Stimulated activated CD4-positive, alpha-beta T cell treated with anti-CD3 and anti-CD28 coated beads, Interleukin-1b, Interleukin-23, amount 100 ng/mL, for 4 hours (primary cell): ENCODE measurements around the gene RIN3.

ENCODE experiments used
- DNase-seq, 2 donors: peaks; one replicate each; pipeline ENCODE4 v3.0.0-alpha.2; 2020; ENCODE audit warnings: low read depth in 2 of 2

Gene RIN3

DNA sequence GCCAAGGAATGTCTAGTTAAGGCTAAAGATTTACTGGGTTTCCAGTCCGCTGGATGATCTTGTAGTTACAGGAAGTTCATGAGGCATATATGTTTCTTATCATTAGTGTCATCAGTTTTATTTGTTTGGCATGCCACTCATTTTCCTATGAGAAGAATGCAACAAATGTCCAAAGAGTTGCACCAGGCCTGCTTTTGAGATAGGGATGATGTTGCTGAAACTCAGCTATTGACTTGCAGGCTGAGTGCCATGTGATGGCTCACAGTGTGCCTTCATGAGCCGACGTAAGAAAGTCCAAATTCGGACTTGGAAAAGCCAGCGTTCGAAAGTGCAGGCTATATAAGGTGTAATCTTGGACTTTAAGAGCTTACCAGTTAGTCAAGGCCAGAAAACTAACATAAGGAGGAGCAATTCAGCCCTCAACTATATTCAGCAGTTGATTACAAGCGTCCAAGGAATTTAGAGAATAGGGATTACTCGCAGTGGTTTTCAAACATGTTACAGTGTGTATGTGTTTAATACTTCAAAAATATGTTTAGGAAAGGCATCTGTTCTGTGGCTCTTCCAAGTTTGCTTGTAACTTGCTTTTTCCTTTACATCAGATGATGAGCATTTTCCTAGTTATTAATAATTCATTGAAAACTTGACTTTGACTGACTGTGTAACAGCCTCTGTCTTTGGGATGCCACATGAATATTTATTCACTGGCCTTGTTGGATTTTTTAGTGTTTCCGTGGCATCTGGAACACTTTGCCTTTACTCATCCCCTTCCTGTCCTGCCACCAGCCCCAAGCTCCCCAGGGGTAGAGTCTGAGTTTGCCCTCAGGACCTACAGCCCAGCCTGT, 133.6 kb downstream of the RIN3 start:
- no peak for DNase-seq

DNA sequence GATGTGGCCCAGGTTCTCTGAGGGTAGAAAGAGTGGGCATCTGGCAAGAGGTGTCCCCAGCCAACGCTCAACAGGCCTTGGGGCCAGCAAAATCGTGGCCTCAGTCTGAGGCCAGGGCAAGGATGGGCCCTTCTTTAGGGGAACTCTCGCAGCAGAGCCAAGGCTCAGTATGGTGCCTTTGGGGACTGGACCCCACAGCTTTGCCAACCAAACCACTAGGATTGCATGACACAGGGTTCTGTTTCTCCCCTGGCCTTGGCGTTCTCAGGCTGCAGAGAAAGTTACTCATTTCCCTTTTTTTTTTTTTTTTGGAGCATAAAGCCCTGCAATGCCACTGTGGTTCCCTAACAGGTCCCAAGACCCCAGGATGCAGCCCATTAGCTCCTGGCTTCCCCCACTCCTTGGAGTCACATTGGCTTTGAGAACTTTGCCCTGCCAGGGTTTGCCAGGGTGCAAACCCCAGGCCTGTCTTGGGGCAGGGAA, 134.3 kb downstream of the RIN3 start:
- DNase-seq, result no peak

DNA sequence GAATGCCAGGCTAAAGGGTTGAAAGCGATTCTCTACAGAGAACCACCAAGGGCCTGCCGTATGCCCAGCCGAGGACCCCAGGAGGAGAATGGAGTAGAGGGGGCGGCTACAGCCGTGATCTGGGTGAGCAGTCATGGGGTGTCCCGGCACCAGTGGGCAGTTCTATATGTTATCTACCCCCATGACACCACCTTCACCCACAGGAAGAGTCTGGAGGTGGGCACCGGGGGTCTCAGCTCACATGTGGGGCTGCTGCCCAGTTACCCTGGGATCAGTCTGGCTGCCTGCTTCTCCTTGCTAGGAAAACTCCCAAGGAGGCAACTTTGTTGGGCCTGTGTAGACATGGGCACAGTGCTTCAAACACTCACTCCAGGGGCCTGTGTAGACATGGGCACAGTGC, 135.5 kb downstream of the RIN3 start:
- no peak for DNase-seq

DNA sequence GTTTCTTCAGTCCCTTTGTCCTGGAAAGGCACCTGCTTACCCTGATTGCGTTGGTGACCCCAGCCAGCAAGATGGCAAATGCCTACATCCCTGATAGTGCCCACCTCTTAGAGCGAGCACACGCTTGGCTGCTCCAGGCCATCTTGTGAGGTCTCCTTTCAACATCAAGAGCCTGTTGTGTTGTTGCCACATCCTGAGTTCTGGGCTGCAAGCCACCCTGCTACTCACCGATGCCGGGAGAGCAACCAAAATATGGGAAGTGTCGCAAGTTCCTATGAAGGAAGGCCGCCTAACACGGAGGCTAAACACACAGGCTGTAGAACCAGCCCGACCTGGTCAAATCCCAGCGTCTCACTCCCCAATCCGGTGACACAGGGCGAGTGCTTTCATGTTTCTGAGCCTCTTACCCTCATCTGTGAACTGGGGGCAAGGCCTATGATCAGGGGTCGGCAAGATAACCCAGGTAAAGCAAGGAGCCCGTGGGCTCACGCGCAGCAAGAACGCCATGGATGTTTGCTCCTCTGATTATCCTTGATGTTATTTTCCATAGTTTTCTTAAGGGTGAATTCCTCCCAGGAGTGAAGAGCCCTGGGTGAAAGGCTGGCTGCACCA, 136.5 kb downstream of the RIN3 start:
- DNase-seq, result no peak

DNA sequence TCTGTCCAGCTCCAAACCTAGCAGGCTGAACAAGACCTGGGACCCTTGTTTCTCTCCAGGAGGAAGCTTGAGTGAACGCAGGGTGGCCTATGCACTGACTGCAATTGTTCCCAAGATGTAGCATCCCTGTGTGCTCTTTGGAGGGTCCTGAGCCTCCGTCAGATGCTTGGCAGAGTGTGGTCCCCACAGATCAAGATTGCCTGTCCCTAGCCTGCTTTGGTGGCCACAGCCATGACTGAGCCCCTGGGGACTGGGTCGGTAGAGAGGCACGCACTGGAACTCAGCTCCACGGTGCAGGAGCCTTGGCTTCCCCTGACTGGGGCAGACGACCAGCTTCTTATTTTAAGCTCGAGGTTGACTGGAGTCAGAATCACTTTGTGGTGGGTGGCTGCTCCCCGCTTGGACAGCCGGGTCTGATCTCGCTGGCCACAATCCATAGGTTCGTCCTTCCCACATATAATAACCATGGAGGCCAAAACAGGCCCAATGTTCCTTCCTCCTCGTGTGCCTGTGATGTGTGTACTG, 137.1 kb downstream of the RIN3 start:
- DNase-seq, result no peak

DNA sequence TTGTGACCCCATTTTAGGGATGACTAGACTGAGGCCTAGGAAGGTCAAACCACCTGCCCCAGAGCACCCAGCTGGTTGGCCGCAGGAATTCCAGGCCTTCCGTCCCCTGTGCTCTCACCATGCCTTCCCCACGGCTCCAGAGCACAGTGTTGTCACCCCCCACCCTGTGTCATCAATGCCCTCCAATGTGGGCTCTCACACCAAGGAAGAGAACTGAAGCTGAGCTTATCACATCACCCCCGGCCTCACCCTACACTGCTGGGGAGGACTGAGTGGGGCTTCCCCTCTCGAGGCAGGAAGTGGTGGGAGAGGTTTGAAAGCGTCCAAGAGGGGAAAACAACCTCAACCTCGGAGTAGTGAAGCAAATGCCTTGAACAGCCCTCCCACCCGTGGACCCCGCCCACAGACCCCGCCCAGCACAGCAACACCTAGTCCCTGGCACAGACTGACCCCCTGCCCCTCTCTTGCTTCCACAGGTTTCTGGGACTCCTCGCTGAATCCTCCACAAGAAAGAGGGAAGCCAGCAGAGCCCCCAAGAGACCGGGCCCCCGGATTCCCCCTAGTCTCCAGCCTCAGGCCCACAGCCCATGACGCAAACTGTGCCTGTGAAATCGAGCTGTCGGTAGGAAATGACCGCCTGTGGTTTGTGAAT, 137.7 kb downstream of the RIN3 start:
- DNase-seq, result peak; percentile 54 to 62

DNA sequence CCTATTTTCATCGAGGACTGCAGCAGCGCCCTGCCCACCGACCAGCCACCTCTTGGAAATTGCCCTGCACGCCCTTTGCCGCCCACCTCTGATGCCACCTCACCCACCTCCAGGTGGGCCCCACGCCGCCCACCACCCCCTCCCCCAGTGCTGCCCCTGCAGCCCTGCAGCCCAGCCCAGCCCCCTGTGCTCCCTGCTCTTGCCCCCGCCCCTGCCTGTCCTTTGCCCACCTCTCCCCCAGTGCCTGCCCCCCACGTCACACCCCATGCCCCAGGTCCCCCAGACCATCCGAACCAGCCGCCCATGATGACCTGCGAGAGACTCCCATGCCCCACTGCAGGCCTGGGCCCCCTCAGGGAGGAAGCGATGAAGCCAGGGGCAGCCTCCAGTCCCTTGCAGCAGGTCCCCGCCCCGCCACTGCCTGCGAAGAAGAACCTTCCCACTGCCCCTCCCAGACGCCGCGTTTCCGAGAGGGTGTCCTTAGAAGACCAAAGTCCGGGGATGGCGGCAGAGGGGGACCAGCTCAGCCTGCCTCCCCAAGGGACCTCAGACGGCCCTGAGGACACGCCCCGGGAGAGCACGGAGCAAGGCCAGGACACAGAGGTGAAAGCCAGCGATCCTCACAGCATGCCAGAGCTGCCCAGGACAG, 138.3 kb downstream of the RIN3 start:
- DNase-seq, result no peak

DNA sequence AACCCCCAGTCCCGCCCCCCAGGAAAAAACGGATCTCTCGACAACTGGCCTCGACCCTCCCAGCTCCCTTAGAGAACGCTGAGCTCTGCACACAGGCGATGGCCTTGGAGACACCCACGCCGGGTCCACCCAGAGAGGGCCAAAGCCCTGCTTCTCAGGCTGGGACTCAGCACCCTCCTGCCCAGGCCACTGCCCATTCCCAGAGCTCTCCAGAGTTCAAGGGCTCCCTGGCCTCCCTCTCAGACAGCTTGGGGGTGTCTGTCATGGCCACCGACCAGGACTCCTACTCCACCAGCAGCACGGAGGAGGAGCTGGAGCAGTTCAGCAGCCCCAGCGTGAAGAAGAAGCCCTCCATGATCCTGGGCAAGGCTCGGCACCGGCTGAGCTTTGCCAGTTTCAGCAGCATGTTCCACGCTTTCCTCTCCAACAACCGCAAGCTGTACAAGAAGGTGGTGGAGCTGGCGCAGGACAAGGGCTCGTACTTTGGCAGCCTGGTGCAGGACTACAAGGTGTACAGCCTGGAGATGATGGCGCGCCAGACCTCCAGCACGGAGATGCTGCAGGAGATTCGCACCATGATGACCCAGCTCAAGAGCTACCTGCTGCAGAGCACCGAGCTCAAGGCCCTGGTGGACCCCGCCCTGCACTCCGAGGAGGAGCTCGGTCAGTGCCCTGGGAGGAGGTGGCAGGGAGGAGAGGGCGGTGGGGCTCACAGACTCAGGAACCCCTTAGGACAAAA, 139.0 kb downstream of the RIN3 start:
- no peak for DNase-seq

DNA sequence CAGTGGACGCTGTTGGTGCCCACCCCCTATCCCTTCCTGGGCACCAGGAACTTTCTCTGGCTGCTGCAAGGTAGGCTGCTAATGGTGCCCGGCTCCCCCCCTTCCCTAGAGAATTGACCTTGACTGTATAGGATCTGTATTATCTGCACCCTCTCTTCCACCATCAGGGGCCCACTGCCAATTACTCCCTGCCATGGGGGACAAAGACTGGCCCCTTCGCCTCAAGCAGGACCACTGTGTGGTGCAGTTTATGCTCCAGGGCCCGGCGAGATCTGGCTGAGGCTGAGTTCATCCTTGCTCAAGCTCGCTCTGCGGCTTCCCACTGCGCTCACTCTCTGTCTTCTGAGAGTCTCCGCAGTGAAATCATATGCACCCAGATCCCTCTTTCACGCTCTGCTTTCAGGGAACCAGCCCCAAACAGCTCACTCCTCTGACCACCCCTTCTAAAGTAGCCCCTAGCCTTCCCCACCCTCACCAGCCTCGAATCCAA, 139.6 kb downstream of the RIN3 start:
- no peak for DNase-seq

DNA sequence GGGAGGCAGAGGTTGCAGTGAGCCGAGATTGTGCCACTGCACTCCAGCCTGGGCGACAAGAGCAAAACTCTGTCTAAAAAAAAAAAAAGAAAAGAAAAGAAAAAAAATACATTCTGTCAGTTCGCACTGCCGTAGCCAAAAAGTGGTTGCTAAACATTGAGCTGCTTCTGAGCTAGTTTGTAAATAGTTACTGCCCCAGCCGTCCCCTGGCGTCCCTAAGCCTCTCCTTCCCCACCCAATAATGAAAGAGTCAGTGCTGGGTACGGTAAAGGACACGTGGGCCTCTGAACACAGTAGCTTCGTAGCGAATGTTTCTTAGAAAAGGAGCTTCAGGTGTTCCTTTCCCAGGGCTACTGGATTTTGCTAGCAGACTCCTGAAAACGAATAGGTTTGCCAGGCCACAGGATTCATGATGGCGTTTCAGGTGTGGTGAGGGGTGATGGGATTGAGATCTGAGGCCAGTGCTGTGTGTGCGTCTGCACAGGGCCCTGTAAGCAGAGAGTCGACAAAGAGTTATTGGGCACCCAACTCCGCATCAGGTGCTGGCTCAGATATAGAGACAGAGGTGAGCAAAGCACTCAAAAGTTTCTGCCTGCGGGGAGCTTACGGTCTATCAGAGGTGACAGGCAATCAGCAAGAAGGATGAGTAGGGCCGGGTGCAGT, 140.8 kb downstream of the RIN3 start:
- DNase-seq, result no peak

DNA sequence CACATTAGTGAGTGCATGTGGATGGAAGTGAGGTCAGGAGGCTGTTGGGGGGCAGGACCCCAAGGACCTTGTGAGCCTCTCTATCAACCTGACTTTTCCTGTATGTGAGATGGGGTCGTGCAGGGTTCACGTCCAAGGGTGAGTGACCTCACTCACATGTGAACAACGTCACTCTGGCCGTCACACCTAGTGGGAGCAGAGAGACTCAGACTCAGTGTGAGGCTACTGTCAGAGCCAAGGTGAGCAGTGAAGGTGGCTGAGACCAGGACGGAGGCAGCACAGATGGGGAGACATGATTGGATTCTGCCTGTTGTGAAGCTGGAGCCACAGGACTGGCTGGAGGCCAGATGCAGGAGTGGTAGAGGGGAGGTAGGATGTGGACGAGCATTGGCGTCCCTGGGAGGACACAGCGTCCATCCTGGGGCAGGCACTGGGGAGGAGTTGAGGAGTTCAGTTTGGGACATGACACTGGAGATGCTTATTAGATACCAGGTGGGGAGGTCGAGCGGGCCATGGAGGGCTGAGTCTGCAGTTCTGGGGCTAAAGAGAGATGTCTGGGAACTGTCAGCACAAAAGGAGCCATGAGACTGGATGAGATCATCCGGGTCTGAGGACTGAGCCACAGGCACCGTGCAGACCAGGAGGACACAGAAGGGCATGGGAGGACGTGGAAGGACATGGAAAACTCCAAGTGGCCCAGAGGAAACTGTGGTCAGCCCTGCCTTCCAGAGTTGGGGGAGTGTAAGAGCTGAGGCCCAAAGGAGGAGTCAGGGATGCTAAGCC, 142.0 kb downstream of the RIN3 start:
- DNase-seq, result no peak

DNA sequence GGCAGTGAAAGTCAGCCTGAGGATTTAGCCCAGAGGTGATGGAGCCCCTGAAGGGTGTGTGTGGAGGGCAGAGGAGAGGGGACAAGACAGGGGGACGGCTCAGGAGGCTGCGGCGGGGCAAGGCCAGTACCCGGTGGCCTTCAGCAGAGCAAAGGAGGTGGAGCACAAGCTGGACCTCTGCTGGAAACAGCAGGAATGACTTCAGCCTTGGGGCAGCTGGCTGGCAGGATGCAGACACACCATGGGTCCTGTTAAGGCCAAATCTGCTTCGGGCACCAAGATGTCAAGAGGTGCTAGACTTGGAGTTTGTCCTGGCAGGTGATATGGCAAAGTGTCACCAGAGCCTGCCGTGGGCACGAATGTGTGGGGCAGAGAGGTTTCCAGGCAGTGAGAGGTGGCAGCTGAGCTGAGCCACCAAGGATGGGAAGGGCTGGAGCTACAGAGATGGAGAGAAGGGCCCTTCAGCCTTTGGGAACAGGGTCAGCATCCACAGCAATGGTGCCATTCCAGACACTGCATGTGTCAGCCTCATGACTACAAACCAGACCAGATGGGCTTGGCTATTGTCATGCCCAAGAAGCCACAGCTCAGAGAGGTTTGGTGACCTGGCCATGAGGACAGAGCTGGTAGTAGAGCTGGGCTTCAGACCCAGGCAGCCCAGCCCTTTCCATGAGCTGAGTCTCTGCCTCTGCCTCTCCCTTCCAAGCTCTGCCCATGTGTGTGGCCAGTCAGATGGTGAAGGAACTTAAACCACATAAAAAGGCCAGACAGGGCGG, 142.9 kb downstream of the RIN3 start:
- no peak for DNase-seq

DNA sequence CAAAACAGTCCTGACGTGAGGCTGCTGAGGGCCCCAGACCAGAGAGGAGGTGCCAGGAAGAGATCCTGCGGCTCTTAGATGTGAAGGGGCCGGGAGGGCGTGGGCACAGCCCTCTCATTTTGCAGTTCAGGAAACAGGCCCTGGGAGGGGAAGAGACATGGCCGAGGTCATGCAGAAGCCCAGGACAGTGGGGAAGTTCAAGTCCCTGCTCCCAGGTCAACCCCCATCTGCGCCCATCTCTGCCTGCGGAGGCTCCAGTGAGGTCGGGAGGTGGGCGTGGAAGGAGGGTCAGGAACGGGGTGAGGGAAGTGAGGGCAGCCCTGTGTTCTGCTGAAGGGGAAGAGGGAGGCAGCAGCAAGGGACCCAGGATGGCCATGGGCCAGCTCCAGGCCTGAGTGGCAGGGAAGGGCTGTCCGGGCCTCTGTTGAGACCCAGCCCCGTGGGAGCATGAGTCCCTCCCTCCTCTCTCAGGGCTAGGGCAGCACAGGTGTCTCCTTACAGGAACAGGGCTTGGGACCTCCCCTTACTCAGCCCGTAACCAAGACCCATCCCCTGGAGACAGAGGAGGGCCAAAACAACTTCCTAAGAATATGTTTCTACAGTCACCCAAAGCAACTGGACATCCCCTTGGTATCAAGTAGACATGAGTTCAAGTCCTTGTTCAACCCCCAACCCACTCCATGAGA, 144.0 kb downstream of the RIN3 start:
- DNase-seq, result no peak

DNA sequence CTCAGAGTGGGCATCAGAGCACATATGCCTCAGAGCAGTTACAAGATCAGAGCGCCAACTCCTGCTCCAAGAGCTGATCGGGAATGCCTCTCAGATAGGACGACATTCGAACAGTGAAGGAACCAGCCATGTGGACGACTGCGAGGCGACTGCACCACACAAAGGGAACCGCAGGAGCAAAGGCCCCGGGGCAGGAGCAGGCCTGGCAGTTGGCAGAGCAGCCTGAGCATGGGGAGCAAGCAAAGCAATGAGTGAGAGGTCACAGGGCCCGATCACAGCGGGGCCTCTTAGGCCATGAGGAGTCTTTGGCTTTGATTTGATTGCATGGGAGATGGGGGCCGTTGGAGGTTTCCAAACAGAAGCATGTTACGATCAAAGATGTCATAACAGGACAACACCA, 144.6 kb downstream of the RIN3 start:
- DNase-seq, result no peak

DNA sequence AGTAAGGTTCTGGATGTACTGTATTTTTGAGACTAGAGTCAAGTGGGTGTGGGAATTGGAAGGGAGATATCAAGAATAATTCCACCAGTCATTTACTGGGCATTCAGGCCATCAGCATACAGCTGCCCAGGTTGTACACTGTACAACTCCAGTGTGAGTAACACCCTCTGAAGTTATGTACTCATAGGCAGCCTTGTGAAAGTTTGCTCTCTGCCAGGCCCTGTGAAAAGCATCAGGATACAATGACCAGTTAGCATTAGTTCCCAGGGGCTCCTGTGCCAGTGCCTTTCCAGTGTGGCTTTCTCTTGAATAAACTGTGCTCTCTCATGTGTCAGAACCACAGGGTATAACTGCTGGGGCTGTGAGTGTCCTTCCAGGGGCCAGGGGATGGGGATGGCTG, 145.1 kb downstream of the RIN3 start:
- DNase-seq, result no peak

DNA sequence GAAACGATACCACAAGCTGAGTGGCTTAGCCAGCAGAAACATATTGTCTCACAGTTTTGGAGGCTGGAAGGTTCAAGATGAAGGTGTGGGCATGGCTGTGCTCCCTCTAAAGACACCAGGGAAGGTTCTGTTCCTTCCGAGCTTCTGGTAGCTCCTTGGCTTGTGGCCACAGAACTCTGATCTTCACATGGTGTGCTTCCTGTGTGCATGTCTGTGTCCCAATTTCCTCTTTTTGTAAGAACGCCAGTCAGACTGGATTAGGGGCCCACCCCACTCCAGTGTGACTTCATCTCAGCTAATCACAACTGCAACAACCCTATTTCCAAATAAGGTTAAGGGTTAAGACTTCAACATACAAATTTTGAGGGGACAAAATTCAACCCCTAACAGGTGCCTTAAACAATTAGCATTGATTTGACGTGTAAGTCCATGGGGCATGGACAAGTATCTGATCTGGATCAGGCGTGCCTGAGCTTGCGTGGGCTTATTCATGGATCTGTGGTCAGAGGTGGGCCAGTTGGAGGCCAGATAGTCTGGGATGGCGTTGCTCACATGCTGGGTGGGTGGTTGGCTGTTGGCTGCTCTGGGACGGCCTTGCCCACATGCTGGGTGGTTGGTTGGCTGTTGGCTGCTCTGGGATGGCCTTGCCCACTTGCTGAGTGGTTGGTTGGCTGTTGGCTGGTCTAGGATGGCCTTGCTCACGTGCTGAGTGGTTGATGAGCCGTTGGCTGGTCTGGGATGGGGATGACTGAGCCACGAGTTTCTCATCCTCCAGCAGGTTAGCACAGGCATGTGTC, 146.4 kb downstream of the RIN3 start:
- no peak for DNase-seq

DNA sequence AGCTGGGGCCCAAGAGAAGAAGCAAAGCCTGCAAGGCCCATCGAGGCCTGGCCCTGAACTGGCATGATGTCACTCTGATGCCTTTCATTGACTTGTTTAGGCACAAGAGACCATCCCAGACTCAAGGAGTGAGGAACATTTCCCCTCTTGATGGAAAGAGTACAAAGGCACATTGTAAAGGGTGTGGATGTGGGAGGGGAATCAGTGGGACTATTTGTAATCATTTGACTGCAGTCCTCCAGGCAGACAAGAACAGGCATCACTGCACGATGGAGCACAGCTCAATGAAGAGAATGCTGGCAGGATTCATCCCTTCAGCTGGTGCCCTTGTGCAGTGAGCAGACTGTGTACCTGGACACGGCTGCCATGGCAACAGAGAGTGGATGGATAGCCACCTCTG, 147.0 kb downstream of the RIN3 start:
- no peak for DNase-seq

DNA sequence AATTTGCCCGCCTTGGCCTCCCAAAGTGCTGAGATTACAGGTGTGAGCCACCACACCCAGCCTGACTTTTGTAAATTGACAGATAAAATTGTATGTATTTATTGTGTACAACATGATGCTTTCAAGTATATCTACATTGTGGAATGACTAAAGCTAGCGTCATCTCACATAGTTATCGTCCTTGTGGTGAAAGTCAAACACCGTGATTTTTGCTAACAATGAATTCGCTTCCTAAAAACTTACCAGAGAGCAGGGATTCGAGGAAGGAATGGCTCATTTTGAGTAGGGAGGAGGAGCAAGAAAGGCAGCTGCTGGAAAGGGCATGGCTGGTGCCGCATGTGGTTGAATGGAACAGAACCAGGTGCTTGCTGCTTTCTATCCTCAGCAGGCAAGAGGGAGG, 149.5 kb downstream of the RIN3 start:
- no peak for DNase-seq
